Stimulated activated effector memory CD8-positive, alpha-beta T cell treated with anti-CD3 and anti-CD28 coated beads, Interleukin-12 subunit alpha, Interleukin-12 subunit beta, amount 100 ng/mL, for 72 hours (primary cell): ENCODE results near the gene GDA.

Experiments used
- ATAC-seq: fragments of 150-1000 bp; cut with Tn5 transposase; 2 replicates; pipeline ENCODE4 v1.10.0; 2021
- DNase-seq, 2 donors: peaks; one replicate each; pipeline ENCODE4 v3.0.0; 2021 to 2022; ENCODE audit warnings: low spot score in 2 of 2
- H3K27ac Mint-ChIP-seq: one replicate; pipeline ENCODE4 v1.8.0; 2022; ENCODE audit warnings: mild to moderate bottlenecking, mixed read lengths
- H3K36me3 Mint-ChIP-seq: one replicate; pipeline ENCODE4 v1.8.0; 2022; ENCODE audit warnings: mild to moderate bottlenecking, mixed read lengths
- H3K4me1 Mint-ChIP-seq: one replicate; pipeline ENCODE4 v1.8.0; 2022; ENCODE audit warnings: mixed read lengths
- H3K4me3 Mint-ChIP-seq: one replicate; pipeline ENCODE4 v1.8.0; 2022; ENCODE audit warnings: mild to moderate bottlenecking, mixed read lengths
- H3K9me3 Mint-ChIP-seq: one replicate; pipeline ENCODE4 v1.8.0; 2022; ENCODE audit warnings: mixed read lengths

Gene GDA

GRCh38 chr9:72168075-72168474, 18.8 kb downstream of the GDA start:
- Mint-ChIP-seq H3K9me3 (no peaks in the 10 kb centered on the region), H3K36me3 (no peaks in the 10 kb centered on the region), H3K4me1 (no peaks in the 10 kb centered on the region), H3K27ac (no peak overlapping the region), H3K4me3 (no peak overlapping the region)
- ATAC-seq, result no peak
- DNase-seq, result no peak

- no peak overlapping the region for H3K27ac Mint-ChIP-seq
Measured at GRCh38 chr9:72169178-72169577, 19.9 kb downstream of the GDA start.

DNA sequence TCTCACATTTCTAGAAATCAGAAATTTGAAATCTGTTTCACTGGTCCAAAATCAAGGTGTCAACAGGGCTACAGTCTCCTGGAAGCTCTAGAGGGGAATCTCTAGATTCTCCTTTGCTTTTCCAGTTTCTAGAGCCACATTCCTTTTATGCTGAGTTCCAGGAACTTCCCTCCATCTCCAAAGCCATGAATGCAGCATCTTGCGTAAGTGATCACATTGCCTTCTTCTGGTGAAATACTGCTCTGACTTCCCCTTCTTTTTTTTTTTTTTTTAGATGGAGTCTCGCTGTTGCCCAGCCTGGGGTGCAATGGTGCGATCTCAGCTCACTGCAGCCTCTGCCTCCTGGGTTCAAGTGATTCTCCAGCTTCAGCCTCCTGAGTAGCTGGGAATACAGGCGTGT, 23.8 kb downstream of the GDA start:
- Mint-ChIP-seq H3K36me3 (no peaks in the 10 kb centered on the region), H3K4me1 (no peaks in the 10 kb centered on the region), H3K4me3 (no peak overlapping the region), H3K27ac (no peak overlapping the region), H3K9me3 (no peaks in the 10 kb centered on the region)
- ATAC-seq (no peak), DNase-seq (no peak)

More at GRCh38 chr9:72169178-72169577, 19.9 kb downstream of the GDA start:
- Mint-ChIP-seq H3K9me3 (no peaks in the 10 kb centered on the region), H3K4me1 (no peaks in the 10 kb centered on the region), H3K4me3 (no peak overlapping the region), H3K36me3 (no peaks in the 10 kb centered on the region)
- no peak for ATAC-seq
- DNase-seq, result no peak

DNA sequence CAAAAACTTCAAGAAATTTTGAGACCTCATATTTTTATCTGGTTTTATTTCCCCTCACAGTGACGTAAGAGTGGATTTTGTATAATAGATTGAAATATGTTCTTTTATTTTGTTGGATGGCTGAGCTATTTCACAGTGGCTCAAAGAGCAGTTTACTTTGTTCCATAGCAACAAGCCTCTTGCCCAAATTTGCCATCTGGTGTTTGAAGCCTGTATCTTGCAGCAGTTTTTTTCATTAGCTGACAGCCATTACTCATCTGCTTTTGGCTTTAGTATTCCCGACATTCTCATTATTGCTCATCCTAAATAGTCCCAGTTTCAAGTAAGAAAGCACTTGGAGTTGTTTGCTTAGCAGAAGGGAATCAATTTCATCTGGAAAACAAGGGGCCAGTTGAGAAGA, 36.3 kb downstream of the GDA start:
- Mint-ChIP-seq H3K4me1 (no peaks in the 10 kb centered on the region), H3K9me3 (no peaks in the 10 kb centered on the region), H3K4me3 (no peak overlapping the region), H3K27ac (no peak overlapping the region), H3K36me3 (no peaks in the 10 kb centered on the region)
- ATAC-seq (no peak), DNase-seq (no peak)

GRCh38 chr9:72187121-72187695, 38.0 kb downstream of the GDA start:
- no peaks in the 10 kb centered on the region for H3K9me3 Mint-ChIP-seq
- H3K4me1 Mint-ChIP-seq, result no peaks in the 10 kb centered on the region
- H3K27ac Mint-ChIP-seq, result no peak overlapping the region
- no peak for DNase-seq
- H3K4me3 Mint-ChIP-seq, result no peak overlapping the region
- H3K36me3 Mint-ChIP-seq, result no peaks in the 10 kb centered on the region
- ATAC-seq, result no peak

GRCh38 chr9:72188232-72188631, 39.0 kb downstream of the GDA start:
- H3K4me1 Mint-ChIP-seq, result no peaks in the 10 kb centered on the region
- no peak overlapping the region for H3K4me3 Mint-ChIP-seq
- H3K36me3 Mint-ChIP-seq, result no peaks in the 10 kb centered on the region
- no peaks in the 10 kb centered on the region for H3K9me3 Mint-ChIP-seq
- ATAC-seq (peak; percentile 51), DNase-seq (no peak)
- H3K27ac Mint-ChIP-seq, result no peak overlapping the region

DNA sequence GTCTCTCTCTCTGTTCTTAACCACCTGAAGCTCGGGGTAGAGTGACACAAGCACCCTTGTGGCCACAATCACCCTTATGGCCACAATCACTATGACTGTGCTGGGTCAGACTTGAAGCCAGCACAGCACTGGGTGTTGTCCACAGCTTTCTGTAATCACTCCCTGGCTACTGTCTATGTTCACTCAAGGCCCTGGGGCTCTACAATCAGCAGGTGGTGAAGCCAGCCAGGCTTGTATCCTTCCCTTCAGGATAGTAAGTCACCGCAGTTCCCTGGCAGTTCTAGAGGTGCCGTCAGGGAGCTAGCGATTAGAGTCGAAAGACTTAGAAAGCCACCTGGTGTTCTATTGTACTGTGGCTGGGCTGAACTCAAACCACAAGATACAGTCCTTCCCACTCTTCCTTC, 44.2 kb downstream of the GDA start:
- H3K36me3 Mint-ChIP-seq, result no peaks in the 10 kb centered on the region
- DNase-seq (no peak), ATAC-seq (peak; percentile 54)
- no peaks in the 10 kb centered on the region for H3K9me3 Mint-ChIP-seq
- no peak overlapping the region for H3K4me3 Mint-ChIP-seq
- no peak overlapping the region for H3K27ac Mint-ChIP-seq
- H3K4me1 Mint-ChIP-seq, result no peaks in the 10 kb centered on the region

- Mint-ChIP-seq H3K9me3 (no peaks in the 10 kb centered on the region), H3K4me1 (no peaks in the 10 kb centered on the region), H3K27ac (no peak overlapping the region), H3K36me3 (no peaks in the 10 kb centered on the region), H3K4me3 (no peak overlapping the region)
- no peak for ATAC-seq
- DNase-seq, result no peak
Measured at GRCh38 chr9:72199238-72199637, 50.0 kb downstream of the GDA start.

DNA sequence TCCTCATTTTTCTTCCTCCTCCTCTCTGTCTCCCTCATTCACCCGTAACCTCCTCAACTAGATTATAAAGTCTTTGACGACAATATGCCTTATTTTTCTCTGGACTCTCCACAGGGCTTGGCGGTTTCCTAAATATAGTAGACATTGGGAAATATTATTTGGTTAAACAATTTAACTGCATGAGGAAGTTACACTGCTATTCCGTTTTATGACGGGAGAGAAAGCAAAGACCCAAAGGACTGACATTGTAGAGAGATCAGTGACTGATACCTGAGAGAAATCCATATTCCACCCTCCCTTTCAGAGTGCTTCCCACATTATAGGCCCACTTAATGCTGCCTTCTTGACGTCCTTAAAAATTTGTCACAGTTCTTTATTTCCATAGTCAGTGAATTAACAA, 51.2 kb downstream of the GDA start:
- no peaks in the 10 kb centered on the region for H3K9me3 Mint-ChIP-seq
- ATAC-seq (no peak), DNase-seq (no peak)
- H3K4me3 Mint-ChIP-seq, result no peak overlapping the region
- no peaks in the 10 kb centered on the region for H3K4me1 Mint-ChIP-seq
- no peak overlapping the region for H3K27ac Mint-ChIP-seq
- no peaks in the 10 kb centered on the region for H3K36me3 Mint-ChIP-seq

DNA sequence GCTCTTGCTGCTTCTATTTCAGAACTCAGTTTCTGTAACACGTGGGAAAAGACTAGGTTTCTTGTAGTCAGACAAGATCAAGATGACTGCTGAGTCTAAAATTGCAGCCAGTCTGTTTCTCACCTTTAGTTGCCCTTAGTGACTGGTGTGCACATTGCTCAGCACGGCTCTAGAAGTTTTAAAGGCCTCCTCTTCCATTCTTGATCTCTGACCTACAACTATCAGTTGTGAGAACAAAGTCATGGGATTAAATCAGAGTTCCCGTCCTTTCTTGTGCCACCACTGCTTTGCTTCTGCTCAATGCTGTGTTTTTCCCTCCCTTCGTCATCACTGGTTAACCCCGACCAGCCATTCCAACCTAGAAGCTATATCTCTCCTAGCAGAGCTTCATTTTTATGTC, 52.8 kb downstream of the GDA start:
- no peaks in the 10 kb centered on the region for H3K9me3 Mint-ChIP-seq
- H3K4me3 Mint-ChIP-seq, result no peak overlapping the region
- no peak for ATAC-seq
- H3K36me3 Mint-ChIP-seq, result no peaks in the 10 kb centered on the region
- DNase-seq, result no peak
- no peaks in the 10 kb centered on the region for H3K4me1 Mint-ChIP-seq
- H3K27ac Mint-ChIP-seq, result no peak overlapping the region

DNA sequence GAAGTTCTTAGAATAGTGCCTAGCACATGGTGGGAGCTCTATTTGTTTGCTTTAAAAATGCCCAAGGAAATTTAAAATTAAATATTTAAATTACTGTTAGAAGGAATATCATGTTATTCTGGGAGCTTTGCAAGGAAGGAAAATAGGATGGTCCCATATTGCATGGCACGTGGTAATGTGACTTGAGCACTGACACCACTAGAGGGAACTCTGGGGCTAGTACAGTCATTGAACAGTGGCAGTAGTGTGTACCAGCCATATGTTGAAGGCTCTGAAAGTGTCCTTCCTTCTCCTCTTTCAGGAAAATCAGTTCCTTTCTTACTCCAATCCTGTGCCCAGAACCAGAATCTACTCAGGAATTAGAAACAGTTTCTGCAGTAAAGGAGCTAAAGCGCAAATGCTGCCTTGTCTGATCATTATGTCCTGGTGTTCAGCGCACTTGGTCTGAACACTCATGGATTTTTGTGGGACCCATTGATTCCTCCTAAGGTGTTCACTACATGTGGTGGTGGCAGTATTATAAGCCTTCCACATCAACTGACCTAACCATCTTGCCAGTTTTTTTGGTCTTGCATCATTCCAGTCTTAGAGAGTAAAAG, 54.1 kb downstream of the GDA start:
- DNase-seq, result no peak
- no peaks in the 10 kb centered on the region for H3K36me3 Mint-ChIP-seq

DNA sequence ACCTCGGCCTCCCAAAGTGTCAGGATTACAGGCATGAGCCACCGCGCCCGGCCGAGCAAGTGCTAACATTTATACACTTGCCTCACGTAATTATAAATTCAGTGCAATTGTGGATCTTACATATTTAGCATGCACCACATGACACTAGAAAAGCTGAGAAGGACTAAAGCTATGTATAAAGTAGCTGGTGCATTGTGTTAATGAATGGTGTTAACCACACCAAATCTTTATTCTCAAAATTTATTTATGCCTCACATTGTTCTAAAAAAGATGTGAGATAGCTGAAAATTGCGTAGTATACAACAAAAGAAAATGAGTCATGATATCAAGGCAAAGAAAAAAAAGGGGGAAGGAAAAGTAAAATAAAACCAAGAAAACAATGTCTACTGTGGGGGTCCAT, 54.8 kb downstream of the GDA start:
- no peak overlapping the region for H3K4me3 Mint-ChIP-seq
- H3K4me1 Mint-ChIP-seq, result no peaks in the 10 kb centered on the region
- H3K9me3 Mint-ChIP-seq, result no peaks in the 10 kb centered on the region
- no peak for DNase-seq
- no peak for ATAC-seq
- H3K27ac Mint-ChIP-seq, result no peak overlapping the region
- no peaks in the 10 kb centered on the region for H3K36me3 Mint-ChIP-seq

More for the DNA sequence above, 54.1 kb downstream of the GDA start:
- ATAC-seq, result no peak
- H3K4me3 Mint-ChIP-seq, result no peak overlapping the region
- no peak overlapping the region for H3K27ac Mint-ChIP-seq
- H3K9me3 Mint-ChIP-seq, result no peaks in the 10 kb centered on the region
- H3K4me1 Mint-ChIP-seq, result no peaks in the 10 kb centered on the region

DNA sequence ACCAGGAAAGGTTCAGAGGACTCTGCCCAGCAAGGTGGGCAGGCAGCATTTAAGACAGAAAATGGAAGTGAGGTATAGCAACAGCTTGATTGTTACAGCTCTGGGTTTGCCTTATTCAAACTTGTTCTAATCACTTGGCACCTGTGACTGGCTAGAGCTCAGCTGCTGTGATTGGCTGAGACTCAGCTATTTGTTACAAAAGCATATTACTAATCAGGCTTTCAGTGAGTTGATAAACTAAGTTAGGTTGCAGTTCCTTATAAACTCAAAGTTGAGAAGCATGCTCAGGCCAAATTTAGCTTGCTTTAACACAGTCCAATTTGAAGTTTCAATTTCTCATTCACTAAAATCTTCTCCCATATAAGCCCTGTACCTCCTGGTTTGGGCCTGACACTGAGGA, 56.3 kb downstream of the GDA start:
- Mint-ChIP-seq H3K9me3 (no peaks in the 10 kb centered on the region), H3K27ac (no peak overlapping the region), H3K36me3 (no peaks in the 10 kb centered on the region), H3K4me1 (no peaks in the 10 kb centered on the region), H3K4me3 (no peak overlapping the region)
- no peak for ATAC-seq
- no peak for DNase-seq

DNA sequence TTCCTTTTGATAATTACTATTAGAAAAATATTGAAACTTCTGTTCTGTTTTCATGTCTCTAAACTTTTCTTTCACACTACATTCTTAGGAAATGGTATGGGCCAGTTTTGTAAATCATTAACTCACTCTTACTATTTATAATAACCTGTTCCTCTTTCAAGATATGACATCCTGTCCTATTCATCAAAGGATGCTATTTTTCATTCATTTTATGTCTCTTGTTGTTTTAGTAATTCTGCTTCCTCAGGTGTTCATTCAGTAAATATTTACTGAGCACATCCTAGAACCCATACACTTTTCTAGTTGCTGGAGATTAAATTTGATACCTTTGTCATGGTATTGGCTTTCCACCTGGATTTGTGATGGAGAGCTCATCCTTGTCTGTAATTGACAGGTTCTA, 58.0 kb downstream of the GDA start:
- H3K4me1 Mint-ChIP-seq, result no peaks in the 10 kb centered on the region
- H3K9me3 Mint-ChIP-seq, result no peaks in the 10 kb centered on the region
- ATAC-seq (no peak), DNase-seq (no peak)
- no peaks in the 10 kb centered on the region for H3K36me3 Mint-ChIP-seq
- no peak overlapping the region for H3K27ac Mint-ChIP-seq
- H3K4me3 Mint-ChIP-seq, result no peak overlapping the region

GRCh38 chr9:72210522-72210921, 61.3 kb downstream of the GDA start:
- DNase-seq (no peak), ATAC-seq (no peak)
- H3K36me3 Mint-ChIP-seq, result no peaks in the 10 kb centered on the region
- H3K4me3 Mint-ChIP-seq, result no peak overlapping the region
- no peaks in the 10 kb centered on the region for H3K4me1 Mint-ChIP-seq
- no peak overlapping the region for H3K27ac Mint-ChIP-seq
- no peaks in the 10 kb centered on the region for H3K9me3 Mint-ChIP-seq

DNA sequence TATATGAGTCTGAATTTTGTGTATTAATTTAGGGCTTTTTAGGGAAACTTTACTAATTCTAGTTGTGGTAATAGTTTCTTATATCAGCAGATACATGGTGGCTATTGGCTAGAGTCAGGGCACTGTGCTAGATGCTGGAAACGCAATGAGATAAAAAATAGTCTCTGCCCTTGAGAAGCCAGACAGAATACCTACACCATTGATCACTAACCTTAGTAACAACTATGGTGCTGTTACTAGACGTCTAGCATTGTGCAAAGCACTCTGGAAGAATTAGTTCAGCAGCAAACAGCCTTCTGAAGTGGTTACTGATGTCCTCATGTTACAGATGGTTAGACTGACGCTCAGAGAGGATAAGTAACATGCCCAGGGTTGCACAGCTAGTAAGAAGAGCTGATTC, 61.8 kb downstream of the GDA start:
- no peak overlapping the region for H3K27ac Mint-ChIP-seq
- no peaks in the 10 kb centered on the region for H3K36me3 Mint-ChIP-seq
- H3K4me3 Mint-ChIP-seq, result no peak overlapping the region
- ATAC-seq, result no peak
- DNase-seq, result no peak
- H3K4me1 Mint-ChIP-seq, result no peaks in the 10 kb centered on the region
- H3K9me3 Mint-ChIP-seq, result no peaks in the 10 kb centered on the region

DNA sequence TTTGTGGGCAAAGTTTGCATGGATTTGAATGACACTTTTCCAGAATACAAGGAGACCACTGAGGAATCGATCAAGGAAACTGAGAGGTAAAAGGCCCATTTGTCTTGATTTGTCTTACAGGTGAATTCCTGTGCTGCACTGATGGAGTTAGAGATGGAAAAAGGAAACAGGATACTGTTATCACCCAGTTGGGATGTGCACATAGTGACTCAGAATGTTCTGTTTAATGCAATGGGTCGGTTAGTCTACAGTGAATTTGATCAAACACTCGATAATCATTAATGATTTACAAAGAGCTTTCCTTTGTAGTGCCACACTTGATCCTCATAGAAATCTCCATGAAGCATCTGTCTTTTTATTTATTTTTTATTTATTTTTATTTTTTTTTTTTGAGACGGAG, 64.7 kb downstream of the GDA start:
- Mint-ChIP-seq H3K27ac (no peak overlapping the region), H3K36me3 (no peaks in the 10 kb centered on the region), H3K4me3 (no peak overlapping the region), H3K4me1 (no peaks in the 10 kb centered on the region), H3K9me3 (no peaks in the 10 kb centered on the region)
- DNase-seq (no peak), ATAC-seq (no peak)
